ENCODE measurements around the gene SLC26A11. TPM values are rescaled to one million over a fixed set of nuclear protein-coding genes. Genes with fewer than 3 reads are reported as not detected.

SLC26A11 gene
- total and polyA plus RNA-seq, 12 donors = 14.0 to 101 (median 50.5) TPM

DNA sequence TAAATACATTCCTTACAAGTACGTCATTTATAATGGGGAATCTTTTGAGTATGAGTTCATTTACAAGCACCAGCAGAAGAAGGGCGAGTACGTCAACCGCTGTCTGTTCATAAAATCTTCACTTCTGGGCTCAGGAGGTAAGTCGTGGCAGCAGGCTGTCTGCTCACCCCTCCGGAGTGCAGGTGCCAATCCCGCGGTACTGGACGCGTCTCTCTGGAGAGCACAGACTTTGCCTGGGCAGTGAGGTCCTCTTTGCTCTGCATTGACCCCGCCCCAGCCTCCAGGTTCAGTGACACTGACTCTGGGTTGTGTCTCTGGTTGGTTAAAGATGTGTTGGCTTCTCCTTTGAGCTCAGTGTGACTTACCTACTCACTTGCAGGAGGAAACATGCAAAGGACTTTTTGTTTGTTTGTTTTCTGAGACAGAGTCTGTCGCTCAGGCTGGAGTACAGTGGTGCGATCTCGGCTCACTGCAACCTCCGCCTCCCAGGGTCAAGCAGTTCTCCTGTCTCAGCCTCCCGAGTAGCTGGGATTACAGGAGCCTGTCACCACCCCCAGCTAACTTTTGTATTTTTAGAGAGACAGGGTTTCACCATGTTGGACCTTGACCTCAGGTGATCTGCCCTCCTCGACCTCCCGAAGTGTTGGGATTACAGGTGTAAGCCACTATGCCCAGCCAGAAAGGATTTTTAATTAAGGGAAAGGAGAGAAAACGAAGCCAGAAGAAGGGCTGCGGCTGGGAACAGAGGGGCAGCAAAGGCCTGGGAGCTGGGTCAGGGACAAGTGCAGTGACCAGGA, 71.7 kb downstream of the SLC26A11 start:
- no peak overlapping the region for H3K27ac ChIP-seq
- H3K4me3 ChIP-seq = no peak overlapping the region
- H3K36me3 ChIP-seq (replicated peaks in 1 of 2) = peaks cover 0 to 91% of the 10 kb centered on the region in 2 donors
- H3K4me1 ChIP-seq (replicated peaks in 1 of 2) = peaks cover 0 to 7% of the 10 kb centered on the region in 2 donors
- no peak for DNase-seq
- intact Hi-C loops (cut with DNase I) = loop anchor here in 1 of 2 donors (2.0 kb wide), 1 partner anchor 39 kb away; no protein-coding TSS in a partner anchor
- TF ChIP-seq, protein P1, sequence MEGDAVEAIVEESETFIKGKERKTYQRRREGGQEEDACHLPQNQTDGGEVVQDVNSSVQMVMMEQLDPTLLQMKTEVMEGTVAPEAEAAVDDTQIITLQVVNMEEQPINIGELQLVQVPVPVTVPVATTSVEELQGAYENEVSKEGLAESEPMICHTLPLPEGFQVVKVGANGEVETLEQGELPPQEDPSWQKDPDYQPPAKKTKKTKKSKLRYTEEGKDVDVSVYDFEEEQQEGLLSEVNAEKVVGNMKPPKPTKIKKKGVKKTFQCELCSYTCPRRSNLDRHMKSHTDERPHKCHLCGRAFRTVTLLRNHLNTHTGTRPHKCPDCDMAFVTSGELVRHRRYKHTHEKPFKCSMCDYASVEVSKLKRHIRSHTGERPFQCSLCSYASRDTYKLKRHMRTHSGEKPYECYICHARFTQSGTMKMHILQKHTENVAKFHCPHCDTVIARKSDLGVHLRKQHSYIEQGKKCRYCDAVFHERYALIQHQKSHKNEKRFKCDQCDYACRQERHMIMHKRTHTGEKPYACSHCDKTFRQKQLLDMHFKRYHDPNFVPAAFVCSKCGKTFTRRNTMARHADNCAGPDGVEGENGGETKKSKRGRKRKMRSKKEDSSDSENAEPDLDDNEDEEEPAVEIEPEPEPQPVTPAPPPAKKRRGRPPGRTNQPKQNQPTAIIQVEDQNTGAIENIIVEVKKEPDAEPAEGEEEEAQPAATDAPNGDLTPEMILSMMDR (IDR thresholded peaks at IDR 0.05) = no peak
- no peak for TF ChIP-seq POLR2A (IDR thresholded peaks at IDR 0.05)
- H3K27me3 ChIP-seq = no peaks in the 10 kb centered on the region
- WGBS, 4 donors = 93 to 94% (median 93%) methylated on average over 19 to 20 of the region's 20 CpGs
- no peaks in the 10 kb centered on the region for H3K9me3 ChIP-seq (replicated peaks in 1 of 3)

DNA sequence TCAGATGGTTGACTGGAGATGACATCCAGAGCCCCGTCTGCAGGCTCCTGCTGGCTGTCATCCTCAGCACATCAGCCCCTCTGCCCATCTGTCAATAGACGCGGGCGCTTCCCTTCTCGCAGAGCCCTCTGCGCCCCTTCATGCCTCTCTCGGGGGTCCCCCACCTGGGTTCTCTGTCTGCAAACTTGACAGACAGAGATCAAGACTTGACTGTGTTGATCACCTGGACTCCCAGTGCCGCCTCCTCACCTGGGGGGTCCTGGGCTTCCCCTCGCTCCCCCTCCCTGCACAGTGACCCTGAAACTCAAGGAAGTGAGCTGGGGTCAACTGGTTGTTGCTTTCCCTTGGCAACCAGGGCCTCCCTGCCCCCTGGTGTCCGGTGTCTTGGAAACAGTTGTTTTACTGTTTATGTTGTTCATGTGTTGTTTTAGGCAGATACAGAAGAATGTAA, 72.3 kb downstream of the SLC26A11 start:
- H3K4me1 ChIP-seq (replicated peaks in 1 of 2) = peaks cover 0 to 7% of the 10 kb centered on the region in 2 donors
- no peaks in the 10 kb centered on the region for H3K9me3 ChIP-seq (replicated peaks in 1 of 3)
- TF ChIP-seq POLR2A (IDR thresholded peaks at IDR 0.05) = no peak
- TF ChIP-seq, protein P1 (IDR thresholded peaks at IDR 0.05) = no peak
- intact Hi-C loops (cut with DNase I) = no loop called here
- H3K27ac ChIP-seq = no peak overlapping the region
- no peak overlapping the region for H3K4me3 ChIP-seq
- WGBS, 4 donors = 89 to 95% (median 94%) methylated on average over 10 of the region's 10 CpGs
- H3K27me3 ChIP-seq = no peaks in the 10 kb centered on the region
- H3K36me3 ChIP-seq (replicated peaks in 1 of 2) = peaks cover 0 to 98% of the 10 kb centered on the region in 2 donors
- DNase-seq = no peak

DNA sequence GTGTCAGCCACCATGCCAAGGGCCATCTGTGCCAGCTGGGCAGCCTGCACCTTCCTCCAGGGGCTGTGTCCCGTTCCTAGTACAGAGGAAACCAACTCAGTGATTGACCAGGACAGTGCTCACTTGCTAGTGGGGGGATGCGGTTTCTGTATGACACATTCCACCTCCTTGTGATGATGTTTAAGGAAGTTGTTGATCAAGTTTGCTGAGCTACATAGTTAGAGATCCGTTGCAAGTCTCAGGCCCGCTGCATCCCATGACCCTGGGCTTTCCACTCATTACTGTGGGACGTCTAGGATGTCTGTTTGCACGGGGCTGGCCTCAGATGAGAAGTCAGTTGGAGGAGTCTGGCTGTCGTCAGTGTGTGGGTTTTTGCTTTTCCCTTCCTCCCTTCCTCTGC, 74.0 kb downstream of the SLC26A11 start:
- Histone ChIP-seq H3K27ac (peak overlapping the region in 1 of 5 donors; percentile 28), H3K27me3 (no peaks in the 10 kb centered on the region), H3K9me3 (replicated peaks in 1 of 3) (no peaks in the 10 kb centered on the region), H3K4me3 (no peak overlapping the region), H3K36me3 (replicated peaks in 1 of 2) (peaks cover 0 to 99% of the 10 kb centered on the region in 2 donors), H3K4me1 (replicated peaks in 1 of 2) (peaks cover 0 to 4% of the 10 kb centered on the region in 2 donors)
- TF ChIP-seq, protein P1 (IDR thresholded peaks at IDR 0.05) = no peak
- peak in 1 of 2 donors; percentile 5 for TF ChIP-seq POLR2A (IDR thresholded peaks at IDR 0.05)
- 71 to 85% (median 79%) methylated on average over 4 to 7 of the region's 7 CpGs for WGBS, 4 donors
- intact Hi-C loops (cut with DNase I) = no loop called here
- peak in 3 of 7 donors; percentile 58 to 68 (median 61) for DNase-seq

DNA sequence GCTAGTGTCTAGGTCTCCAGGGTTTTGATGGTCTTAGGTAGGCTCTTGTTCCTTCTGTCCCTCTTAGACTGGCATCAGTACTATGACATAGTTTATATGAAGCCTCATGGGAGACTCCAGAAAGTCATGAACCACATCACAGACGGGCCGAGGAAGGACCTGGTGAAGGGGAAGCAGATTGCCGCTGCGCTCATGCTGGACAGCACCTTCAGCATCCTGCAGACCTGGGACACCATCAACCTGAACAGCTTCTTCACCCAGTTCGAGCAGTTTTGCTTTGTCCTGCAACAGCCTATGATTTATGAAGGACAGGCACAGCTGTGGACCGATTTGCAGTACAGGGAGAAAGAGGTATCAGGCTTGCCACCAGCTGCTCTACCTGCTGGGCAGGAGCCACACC, 74.4 kb downstream of the SLC26A11 start:
- TF ChIP-seq POLR2A (IDR thresholded peaks at IDR 0.05) = no peak
- TF ChIP-seq, protein P1 (IDR thresholded peaks at IDR 0.05) = no peak
- no peaks in the 10 kb centered on the region for H3K27me3 ChIP-seq
- H3K27ac ChIP-seq = no peak overlapping the region
- H3K4me3 ChIP-seq = no peak overlapping the region
- 88 to 94% (median 92%) methylated on average over 6 of the region's 6 CpGs for WGBS, 4 donors
- intact Hi-C loops (cut with DNase I) = no loop called here
- no peak for DNase-seq
- H3K36me3 ChIP-seq (replicated peaks in 1 of 2) = peaks cover 0 to 100% of the 10 kb centered on the region in 2 donors
- H3K4me1 ChIP-seq (replicated peaks in 1 of 2) = no peaks in the 10 kb centered on the region
- no peaks in the 10 kb centered on the region for H3K9me3 ChIP-seq (replicated peaks in 1 of 3)
